HG02588 (cell line): ENCODE measurements around the gene APBA2.

ENCODE experiments used
- ATAC-seq: cut with Tn5 transposase; IDR thresholded peaks from one replicate; pipeline ENCODE4 v1.9.1; 2021; ENCODE audit warnings: mild to moderate bottlenecking, moderate library complexity; ENCODE audit not compliant: unreplicated experiment

APBA2 gene

GRCh38 chr15:29127506-29128430 lies 242.0 kb downstream of the APBA2 start:
- no peak for ATAC-seq

GRCh38 chr15:29128671-29129070 lies 242.9 kb downstream of the APBA2 start:
- ATAC-seq: no peak

- ATAC-seq: no peak
Observed at GRCh38 chr15:29129221-29129620, 243.4 kb downstream of the APBA2 start.

GRCh38 chr15:29129926-29130325 lies 244.2 kb downstream of the APBA2 start:
- ATAC-seq: no peak

- ATAC-seq: no peak
Observed at GRCh38 chr15:29130476-29130875, 244.7 kb downstream of the APBA2 start.

- no peak for ATAC-seq
Observed at GRCh38 chr15:29130951-29131839, 245.4 kb downstream of the APBA2 start.

- no peak for ATAC-seq
Observed at GRCh38 chr15:29131840-29132420, 246.2 kb downstream of the APBA2 start.

GRCh38 chr15:29132735-29133181 lies 247.0 kb downstream of the APBA2 start:
- ATAC-seq: no peak

- no peak for ATAC-seq
Observed at GRCh38 chr15:29133321-29133720, 247.5 kb downstream of the APBA2 start.

- ATAC-seq: no peak
Observed at GRCh38 chr15:29133791-29134190, 248.0 kb downstream of the APBA2 start.

- no peak for ATAC-seq
Observed at GRCh38 chr15:29134239-29134638, 248.5 kb downstream of the APBA2 start.

- no peak for ATAC-seq
Observed at GRCh38 chr15:29134641-29135308, 249.0 kb downstream of the APBA2 start.

GRCh38 chr15:29135309-29135657 lies 249.5 kb downstream of the APBA2 start:
- ATAC-seq: no peak

GRCh38 chr15:29135702-29136646 lies 250.2 kb downstream of the APBA2 start:
- no peak for ATAC-seq

GRCh38 chr15:29138260-29138659 lies 252.5 kb downstream of the APBA2 start:
- no peak for ATAC-seq

GRCh38 chr15:29139072-29139471 lies 253.3 kb downstream of the APBA2 start:
- ATAC-seq: no peak

- ATAC-seq: peak; percentile 56
Observed at GRCh38 chr15:29139540-29140459, 254.0 kb downstream of the APBA2 start.

- ATAC-seq: no peak
Observed at GRCh38 chr15:29140475-29141307, 254.9 kb downstream of the APBA2 start.
